Esophagus squamous epithelium (tissue), 5 donors: ENCODE results near the gene NRIP1. TPM values are rescaled to one million over a fixed set of nuclear protein-coding genes. Genes with fewer than 3 reads are reported as not detected.

Experiments used
- DNase-seq: peaks from one replicate; lab custom pipeline; 2025; lab: John Stamatoyannopoulos, UW
- H3K27ac ChIP-seq, 4 donors: fragments of 200-600 bp; sonication (generic); one replicate each; pipeline ENCODE4 v1.5.1; 2016 to 2019; ENCODE audit warnings: mild to moderate bottlenecking in 1 of 4
- H3K27me3 ChIP-seq, 4 donors: fragments of 200-600 bp; sonication (generic); 1 replicate in 3 of 4; 2 replicates in 1 of 4; pipeline versions ENCODE4 v1.5.1 to v1.6.0; 2017 to 2021; ENCODE audit warnings: antibody characterized with exemption in 1 of 4
- H3K36me3 ChIP-seq, 3 donors: fragments of 200-600 bp; sonication (generic); one replicate each; pipeline ENCODE4 v1.5.1; 2016 to 2019
- H3K4me1 ChIP-seq, 3 donors: fragments of 200-600 bp; sonication (generic); one replicate each; pipeline ENCODE4 v1.5.1; 2017 to 2019
- H3K4me3 ChIP-seq, 4 donors: fragments of 200-600 bp; sonication (generic); 1 replicate in 3 of 4; 2 replicates in 1 of 4; pipeline ENCODE4 v1.5.1; 2016 to 2019; ENCODE audit warnings: mild to moderate bottlenecking in 2 of 4, moderate library complexity in 1 of 4
- H3K9me3 ChIP-seq, 3 donors: fragments of 200-600 bp; sonication (generic); one replicate each; pipeline ENCODE4 v1.5.1; 2016 to 2019
- POLR2A ChIP-seq, 4 donors: fragments of 450-650 bp; IDR thresholded peaks; one replicate each; pipeline ENCODE4 v1.6.1; 2017; ENCODE audit warnings: antibody characterized with exemption in 4 of 4, mild to moderate bottlenecking in 4 of 4, moderate library complexity in 3 of 4
- WGBS, 2 donors: methylation state at CpG; one replicate each; pipeline ENCODE4 v1.1.5; 2018; 5-methylcytosine and 5-hydroxymethylcytosine counted together
- intact Hi-C: fragments of 100-400 bp; cut with DNase I; formaldehyde crosslinking; loops from one replicate; pipeline ENCODE4 v1.15.0; 2022
- total RNA-seq, 4 donors: library from RNA; depleted of rRNA; stranded (reverse); fragments of >200 nt; gene quantifications; one replicate each; pipeline ENCODE4 v1.1.0, GENCODE V29; 2016
- TF ChIP-seq, protein P1 (sequence below), 6 experiments: fragments of 450-650 bp in 4 of 6; fragments of 200-600 bp in 2 of 6; sonication (generic) in 2 of 6; IDR thresholded peaks; one replicate each; pipeline ENCODE4 v1.5.1; 2016 to 2019; ENCODE audit warnings: antibody characterized with exemption in 6 of 6, mild to moderate bottlenecking in 4 of 6, moderate library complexity in 4 of 6
- donor health status: DM: yes; HTN: yes; CAD: no.

The NRIP1 gene
- total RNA-seq, 4 donors from 2014 or later, result 13.2 to 37.0 (median 31.1) TPM

DNA sequence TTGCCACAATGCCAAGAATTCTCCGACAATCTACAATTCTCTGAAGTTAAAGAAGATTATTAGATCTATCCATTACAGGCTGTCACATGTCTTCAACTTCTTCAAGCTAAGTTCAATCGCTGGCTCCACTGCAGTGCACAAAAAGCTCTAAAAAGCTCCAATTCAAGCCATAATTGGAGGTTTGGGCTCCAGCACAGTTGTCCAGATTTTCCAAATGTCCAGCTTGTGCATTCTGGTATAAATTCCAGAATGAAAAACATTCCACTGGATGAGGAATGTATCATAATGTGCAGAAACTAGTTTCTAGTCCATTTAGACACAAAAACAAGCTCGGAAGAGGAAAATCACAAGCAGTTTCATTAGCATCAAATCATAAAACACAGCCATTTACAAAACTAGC lies 138.6 kb downstream of the NRIP1 start:
- intact Hi-C loops, result no loop called here
- DNase-seq, result no peak
- H3K9me3 ChIP-seq, result no peaks in the 10 kb centered on the region
- H3K27ac ChIP-seq, result no peak overlapping the region
- H3K27me3 ChIP-seq, result no peaks in the 10 kb centered on the region
- H3K4me3 ChIP-seq, result no peak overlapping the region
- H3K36me3 ChIP-seq, result no peaks in the 10 kb centered on the region
- TF ChIP-seq, protein P1, sequence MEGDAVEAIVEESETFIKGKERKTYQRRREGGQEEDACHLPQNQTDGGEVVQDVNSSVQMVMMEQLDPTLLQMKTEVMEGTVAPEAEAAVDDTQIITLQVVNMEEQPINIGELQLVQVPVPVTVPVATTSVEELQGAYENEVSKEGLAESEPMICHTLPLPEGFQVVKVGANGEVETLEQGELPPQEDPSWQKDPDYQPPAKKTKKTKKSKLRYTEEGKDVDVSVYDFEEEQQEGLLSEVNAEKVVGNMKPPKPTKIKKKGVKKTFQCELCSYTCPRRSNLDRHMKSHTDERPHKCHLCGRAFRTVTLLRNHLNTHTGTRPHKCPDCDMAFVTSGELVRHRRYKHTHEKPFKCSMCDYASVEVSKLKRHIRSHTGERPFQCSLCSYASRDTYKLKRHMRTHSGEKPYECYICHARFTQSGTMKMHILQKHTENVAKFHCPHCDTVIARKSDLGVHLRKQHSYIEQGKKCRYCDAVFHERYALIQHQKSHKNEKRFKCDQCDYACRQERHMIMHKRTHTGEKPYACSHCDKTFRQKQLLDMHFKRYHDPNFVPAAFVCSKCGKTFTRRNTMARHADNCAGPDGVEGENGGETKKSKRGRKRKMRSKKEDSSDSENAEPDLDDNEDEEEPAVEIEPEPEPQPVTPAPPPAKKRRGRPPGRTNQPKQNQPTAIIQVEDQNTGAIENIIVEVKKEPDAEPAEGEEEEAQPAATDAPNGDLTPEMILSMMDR (IDR thresholded peaks at IDR 0.05), result no peak
- no peak for TF ChIP-seq POLR2A (IDR thresholded peaks at IDR 0.05)
- H3K4me1 ChIP-seq, result peaks cover 0 to 8% (median 0%) of the 10 kb centered on the region in 3 donors
- WGBS, 2 donors, result 58 to 61% methylated on average over 3 of the region's 3 CpGs

DNA sequence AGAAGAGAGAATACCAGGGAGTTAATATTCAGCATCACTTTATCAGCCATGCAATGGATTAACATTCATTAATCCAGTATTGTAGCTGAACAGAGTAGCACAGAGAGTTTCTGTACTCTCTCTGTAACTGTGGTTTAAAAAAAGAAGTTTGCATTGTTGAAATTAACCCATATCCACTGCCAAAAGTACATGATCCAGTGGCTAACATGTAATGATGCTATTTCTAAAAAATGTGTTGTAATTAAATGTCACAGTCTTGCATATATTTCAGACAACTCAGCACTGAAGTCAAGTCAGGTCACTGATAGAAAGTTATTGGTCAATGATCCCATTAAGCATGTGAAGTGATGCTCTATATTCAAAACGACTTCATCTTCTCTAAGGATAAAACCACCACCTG lies 141.3 kb downstream of the NRIP1 start:
- Histone ChIP-seq H3K27ac (no peak overlapping the region), H3K9me3 (no peaks in the 10 kb centered on the region), H3K4me3 (no peak overlapping the region), H3K27me3 (no peaks in the 10 kb centered on the region), H3K4me1 (peaks cover 0 to 8% (median 0%) of the 10 kb centered on the region in 3 donors), H3K36me3 (no peaks in the 10 kb centered on the region)
- DNase-seq, result no peak
- WGBS, 2 donors, result 71 to 80% methylated on average over 1 of the region's 1 CpG
- TF ChIP-seq, protein P1 (IDR thresholded peaks at IDR 0.05), result no peak
- no peak for TF ChIP-seq POLR2A (IDR thresholded peaks at IDR 0.05)
- intact Hi-C loops, result no loop called here

DNA sequence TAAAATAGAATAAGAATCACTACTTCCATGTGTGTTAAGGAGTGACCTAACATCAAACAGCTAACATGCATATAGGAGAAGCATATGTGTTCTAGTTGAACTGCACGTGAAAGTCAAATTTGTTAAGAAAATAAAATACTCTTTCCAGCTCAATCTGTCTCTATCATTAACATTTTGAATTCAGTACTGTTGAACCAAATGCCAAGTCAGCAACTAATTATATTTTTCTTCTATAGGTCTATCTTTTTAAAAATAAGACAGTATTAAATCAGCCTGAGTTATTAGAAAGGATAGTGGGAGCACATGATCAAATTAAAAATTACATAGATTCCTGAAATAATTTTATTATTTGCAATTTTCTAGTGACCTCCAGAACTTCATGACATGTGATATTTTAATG lies 141.8 kb downstream of the NRIP1 start:
- no peak for DNase-seq
- TF ChIP-seq POLR2A (IDR thresholded peaks at IDR 0.05), result no peak
- TF ChIP-seq, protein P1 (IDR thresholded peaks at IDR 0.05), result no peak
- Histone ChIP-seq H3K4me1 (peaks cover 0 to 8% (median 0%) of the 10 kb centered on the region in 3 donors), H3K36me3 (no peaks in the 10 kb centered on the region), H3K27me3 (no peaks in the 10 kb centered on the region), H3K4me3 (no peak overlapping the region), H3K27ac (no peak overlapping the region), H3K9me3 (no peaks in the 10 kb centered on the region)
- intact Hi-C loops, result no loop called here
- 82 to 89% methylated on average over 1 of the region's 1 CpG for WGBS, 2 donors

DNA sequence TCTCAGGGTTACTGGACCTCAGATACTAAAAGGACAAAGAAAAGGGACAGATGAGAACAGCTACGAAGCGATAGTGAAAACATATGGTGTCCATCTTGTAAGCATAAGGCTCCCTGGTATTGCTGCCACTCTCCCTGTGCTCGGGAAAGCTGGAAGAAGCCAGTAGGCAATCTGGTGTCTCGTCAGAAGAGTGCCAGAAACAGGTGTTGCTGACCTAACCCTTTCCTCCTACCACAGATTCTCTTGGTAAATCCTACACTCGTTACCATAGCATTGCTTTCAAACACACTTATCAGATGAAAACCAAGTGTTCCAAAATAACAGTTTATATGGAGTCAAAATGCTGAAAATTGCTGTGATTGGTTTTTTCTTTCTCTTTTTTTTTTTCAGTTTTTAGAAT lies 146.3 kb downstream of the NRIP1 start:
- intact Hi-C loops, result no loop called here
- H3K9me3 ChIP-seq, result no peaks in the 10 kb centered on the region
- DNase-seq, result no peak
- no peak overlapping the region for H3K27ac ChIP-seq
- WGBS, 2 donors, result 74 to 84% methylated on average over 5 of the region's 5 CpGs
- TF ChIP-seq POLR2A (IDR thresholded peaks at IDR 0.05), result no peak
- TF ChIP-seq, protein P1 (IDR thresholded peaks at IDR 0.05), result no peak
- H3K4me1 ChIP-seq, result peaks cover 0 to 8% (median 5%) of the 10 kb centered on the region in 3 donors
- no peak overlapping the region for H3K4me3 ChIP-seq
- no peaks in the 10 kb centered on the region for H3K27me3 ChIP-seq
- no peaks in the 10 kb centered on the region for H3K36me3 ChIP-seq

DNA sequence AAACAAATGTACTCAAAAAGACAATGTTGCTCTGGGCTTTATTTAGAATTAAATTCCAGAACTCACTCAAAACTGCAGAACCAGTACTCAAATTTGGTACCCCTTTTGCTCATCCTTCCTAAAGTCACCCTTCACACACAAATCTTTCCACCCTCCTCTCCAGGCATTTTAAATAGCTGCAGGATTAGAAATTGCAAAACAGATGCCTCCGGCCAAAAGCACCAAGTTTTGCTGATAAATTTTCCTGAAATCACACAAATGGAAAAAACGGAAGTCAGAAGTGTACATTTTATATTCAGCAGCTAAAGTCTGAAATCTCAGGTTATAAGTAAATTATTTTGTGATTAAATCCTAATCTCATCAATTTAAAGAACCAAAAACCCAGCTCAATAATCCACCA lies 147.0 kb downstream of the NRIP1 start:
- Histone ChIP-seq H3K36me3 (no peaks in the 10 kb centered on the region), H3K4me1 (peaks cover 0 to 8% (median 5%) of the 10 kb centered on the region in 3 donors), H3K4me3 (no peak overlapping the region), H3K27ac (no peak overlapping the region), H3K9me3 (no peaks in the 10 kb centered on the region), H3K27me3 (no peaks in the 10 kb centered on the region)
- no peak for DNase-seq
- 73 to 79% methylated on average over 2 of the region's 2 CpGs for WGBS, 2 donors
- no peak for TF ChIP-seq POLR2A (IDR thresholded peaks at IDR 0.05)
- TF ChIP-seq, protein P1 (IDR thresholded peaks at IDR 0.05), result no peak
- intact Hi-C loops, result no loop called here
